Naive B cell (primary cell): ENCODE results near the gene SPSB4. TPM values are rescaled to one million over a fixed set of nuclear protein-coding genes. Genes with fewer than 3 reads are reported as not detected.
"Not testable (repeated sequence)": the region's sequence is repeated elsewhere in the genome, so short reads cannot be mapped to it uniquely, and the experiment has no call there.

Experiments
- ATAC-seq, 2 donors: fragments of 150-1000 bp; cut with Tn5 transposase; 2 replicates each; pipeline ENCODE4 v1.10.0; 2021; ENCODE audit warnings: low read depth in 2 of 2, mild to moderate bottlenecking in 2 of 2, moderate library complexity in 2 of 2
- DNase-seq: peaks from one replicate; pipeline ENCODE4 v3.0.0; 2022
- H3K27ac Mint-ChIP-seq, 6 donors: one replicate each; pipeline ENCODE4 v1.8.0; 2020 to 2022; ENCODE audit warnings: mild to moderate bottlenecking in 6 of 6, mixed read lengths in 6 of 6, moderate library complexity in 5 of 6, inconsistent platforms in 2 of 6
- H3K27me3 Mint-ChIP-seq, 3 donors: one replicate each; pipeline ENCODE4 v1.8.0; 2021 to 2022; ENCODE audit warnings: mixed read lengths in 3 of 3, mild to moderate bottlenecking in 1 of 3
- H3K36me3 Mint-ChIP-seq, 2 donors: one replicate each; pipeline ENCODE4 v1.8.0; 2020 to 2022; ENCODE audit warnings: mixed read lengths in 2 of 2, inconsistent platforms in 1 of 2, mild to moderate bottlenecking in 1 of 2
- H3K4me1 Mint-ChIP-seq, 3 donors: one replicate each; pipeline ENCODE4 v1.8.0; 2020 to 2022; ENCODE audit warnings: mixed read lengths in 3 of 3, inconsistent platforms in 1 of 3, mild to moderate bottlenecking in 1 of 3, moderate library complexity in 1 of 3
- H3K4me3 Mint-ChIP-seq, 8 donors: one replicate each; pipeline ENCODE4 v1.8.0; 2020 to 2022; ENCODE audit warnings: mild to moderate bottlenecking in 8 of 8, mixed read lengths in 8 of 8, moderate library complexity in 8 of 8, inconsistent platforms in 2 of 8
- H3K9me3 Mint-ChIP-seq, 7 donors: one replicate each; pipeline ENCODE4 v1.8.0; 2020 to 2022; ENCODE audit warnings: mixed read lengths in 7 of 7, mild to moderate bottlenecking in 5 of 7, inconsistent platforms in 2 of 7, moderate library complexity in 1 of 7
- polyA plus RNA-seq, 6 donors: library from polyadenylated mRNA; unstranded; fragments of 300-500 nt; fragmentation: Illumina TruSeq; gene quantifications; one replicate each; pipeline ENCODE4 v1.2.3, GENCODE V29; 2021; ENCODE audit warnings: low read depth in 6 of 6

The SPSB4 gene
- polyA plus RNA-seq, 6 donors from 2014 or later = not detected

DNA sequence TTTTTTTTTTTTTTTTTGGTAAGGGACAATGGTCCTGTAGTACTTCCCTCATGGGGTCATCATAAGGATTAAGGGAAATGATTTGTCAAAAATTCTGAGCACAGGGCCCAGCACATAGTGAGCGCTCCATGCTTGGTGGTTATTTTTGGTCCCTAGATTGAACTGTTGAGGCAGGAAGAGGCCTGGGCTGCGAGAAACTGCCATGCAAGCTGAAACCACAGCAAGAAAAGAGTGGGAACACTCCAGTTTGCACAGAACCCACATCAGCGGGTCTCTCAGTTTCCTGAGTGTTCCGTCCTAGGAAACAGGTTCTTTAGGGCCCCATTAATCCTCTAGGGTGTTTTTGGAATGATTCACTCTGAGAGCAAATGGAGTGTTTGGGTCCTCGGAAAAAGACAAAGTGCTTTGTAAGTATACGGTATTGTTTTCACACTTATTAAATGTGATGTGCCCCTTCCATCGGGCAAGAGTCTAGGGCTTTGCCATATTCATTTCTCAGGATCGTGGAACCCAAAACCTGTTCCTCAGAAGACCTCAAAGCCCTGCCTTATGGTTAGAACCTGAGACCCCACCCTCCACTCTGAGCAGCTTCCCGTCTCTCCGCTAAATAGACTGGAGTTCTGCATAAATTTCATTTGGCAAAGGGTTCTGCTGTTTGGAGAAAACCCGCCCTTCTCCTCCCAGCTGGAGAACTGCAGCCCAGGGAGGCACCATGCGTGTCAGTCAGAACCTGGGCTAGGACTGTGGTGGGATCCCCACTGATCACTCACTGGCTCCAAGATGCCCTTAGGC lies 60.4 kb downstream of the SPSB4 start:
- no peak for ATAC-seq
- DNase-seq = no peak
- peaks cover 3 to 15% (median 11%) of the 10 kb centered on the region in 3 donors for H3K27me3 Mint-ChIP-seq
- peak overlapping the region in 1 of 8 donors; percentile 12 for H3K4me3 Mint-ChIP-seq
- no peaks in the 10 kb centered on the region for H3K36me3 Mint-ChIP-seq
- H3K27ac Mint-ChIP-seq = no peak overlapping the region
- H3K4me1 Mint-ChIP-seq = no peaks in the 10 kb centered on the region
- H3K9me3 Mint-ChIP-seq = peaks cover 0 to 4% (median 0%) of the 10 kb centered on the region in 7 donors

DNA sequence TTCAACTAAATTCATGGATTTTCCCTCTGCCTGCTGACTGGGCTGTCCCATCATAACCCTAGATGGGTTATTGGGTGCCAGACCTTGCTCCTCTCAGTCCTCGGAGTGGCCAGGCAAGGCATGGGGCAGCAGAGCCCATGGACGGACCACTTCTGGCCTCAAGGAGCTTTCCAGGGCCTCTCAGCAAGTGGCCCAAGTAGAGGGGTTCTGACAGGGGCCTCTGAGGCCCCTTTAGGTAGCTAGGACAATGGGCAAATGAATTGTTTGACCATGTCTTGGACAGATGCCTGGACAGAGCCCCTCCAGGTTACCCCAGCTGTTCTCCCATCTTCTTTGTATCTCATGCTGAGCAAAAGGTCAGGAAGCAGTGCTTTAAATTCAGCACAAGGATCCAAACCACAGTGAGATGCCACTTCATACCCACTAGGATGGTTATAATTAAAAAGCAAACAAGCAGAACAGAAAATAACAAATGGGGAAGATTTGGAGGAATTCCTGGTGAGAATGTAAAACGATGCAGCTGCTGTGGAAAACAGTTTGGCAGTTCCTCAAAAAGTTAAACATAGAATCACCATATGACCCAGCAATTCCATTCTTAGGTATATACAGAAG lies 61.6 kb downstream of the SPSB4 start:
- ATAC-seq = no peak
- H3K4me1 Mint-ChIP-seq = no peaks in the 10 kb centered on the region
- H3K27ac Mint-ChIP-seq = no peak overlapping the region
- H3K4me3 Mint-ChIP-seq = no peak overlapping the region
- peaks cover 4 to 15% (median 11%) of the 10 kb centered on the region in 3 donors for H3K27me3 Mint-ChIP-seq
- H3K36me3 Mint-ChIP-seq = no peaks in the 10 kb centered on the region
- H3K9me3 Mint-ChIP-seq = peaks cover 0 to 4% (median 0%) of the 10 kb centered on the region in 7 donors
- no peak for DNase-seq

DNA sequence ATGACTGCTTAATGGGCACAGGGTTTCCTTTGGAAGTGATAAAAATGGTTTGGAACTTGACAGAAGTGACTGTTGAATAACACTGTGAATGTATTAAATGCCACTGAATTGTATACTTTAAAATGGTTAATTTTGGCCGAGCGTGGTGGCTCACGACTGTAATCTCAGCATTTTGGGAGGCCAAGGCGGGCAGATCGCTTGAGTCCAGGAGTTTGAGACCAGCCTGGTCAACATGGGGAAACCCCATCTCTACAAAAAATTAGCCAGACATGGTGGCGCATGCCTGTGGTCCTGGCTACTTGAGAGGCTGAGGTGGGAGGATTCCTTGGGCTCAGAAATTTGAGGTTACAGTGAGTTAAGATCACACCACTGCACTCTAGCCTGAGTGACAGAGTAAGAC lies 62.5 kb downstream of the SPSB4 start:
- not testable (repeated sequence) for H3K36me3 Mint-ChIP-seq, H3K27ac Mint-ChIP-seq, H3K9me3 Mint-ChIP-seq, DNase-seq, ATAC-seq, H3K4me1 Mint-ChIP-seq, H3K4me3 Mint-ChIP-seq
- peaks cover 4 to 15% (median 11%) of the 10 kb centered on the region in 3 donors for H3K27me3 Mint-ChIP-seq

DNA sequence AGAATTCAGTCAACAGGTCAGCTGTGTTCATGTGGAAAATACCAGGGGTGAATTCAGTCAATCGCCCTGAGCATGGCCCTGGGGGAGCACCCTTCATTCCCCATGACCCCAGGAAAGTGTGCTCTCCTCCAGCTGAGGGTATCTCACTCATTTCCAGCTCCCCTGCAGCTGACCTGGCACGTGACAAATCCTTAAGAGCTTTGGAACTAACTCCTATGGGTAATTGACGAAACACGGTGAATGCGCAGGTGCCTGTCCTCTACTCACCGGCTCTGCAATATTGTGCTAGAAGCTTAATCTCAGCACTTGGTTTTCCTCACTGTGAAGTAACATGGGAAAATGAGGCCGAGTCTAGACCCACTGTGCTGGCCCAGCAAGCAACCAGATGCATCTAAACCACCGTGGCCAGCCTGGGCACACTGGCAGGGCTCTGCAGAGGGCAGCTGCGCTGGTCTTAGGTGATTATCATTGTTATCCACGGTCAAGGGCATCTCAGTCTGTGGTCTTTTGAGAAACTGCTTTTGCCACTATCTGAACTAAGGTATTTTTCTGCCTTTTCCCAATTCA lies 63.1 kb downstream of the SPSB4 start:
- Mint-ChIP-seq H3K27ac (peak overlapping the region in 1 of 6 donors; percentile 12), H3K27me3 (peaks cover 4 to 14% (median 10%) of the 10 kb centered on the region in 3 donors), H3K36me3 (no peaks in the 10 kb centered on the region), H3K9me3 (peaks cover 0 to 10% (median 2%) of the 10 kb centered on the region in 7 donors), H3K4me3 (no peak overlapping the region), H3K4me1 (no peaks in the 10 kb centered on the region)
- no peak for ATAC-seq
- DNase-seq = no peak

DNA sequence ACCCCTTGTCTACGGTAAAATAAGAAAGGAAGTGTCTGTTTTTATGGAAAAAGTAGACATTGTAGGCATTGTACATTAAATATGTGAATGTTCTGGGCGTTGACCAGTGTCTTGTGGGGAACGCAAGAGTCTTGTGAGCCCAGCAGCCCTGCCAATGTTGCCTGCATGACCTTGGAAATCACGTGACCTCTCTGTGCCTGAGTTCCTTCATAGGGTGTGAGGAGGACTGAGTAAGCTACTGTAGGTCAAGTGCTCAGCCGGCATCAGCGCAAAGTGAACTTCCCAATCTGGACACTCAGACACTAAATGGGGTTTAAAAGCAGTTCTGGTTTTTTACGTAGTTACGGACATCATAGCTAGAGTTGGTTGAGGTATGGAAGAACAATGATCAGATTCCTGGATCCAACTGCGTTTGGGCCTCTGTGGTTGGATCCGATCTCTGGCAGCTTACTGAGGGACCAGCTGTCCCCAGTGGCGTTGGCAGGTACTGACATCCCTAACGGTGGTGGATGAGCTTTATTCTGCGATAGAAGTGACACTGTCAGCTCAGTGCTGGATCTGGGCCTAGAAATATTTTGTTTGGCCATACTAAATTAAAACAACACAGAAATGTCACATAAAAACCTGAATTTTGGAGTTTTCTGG lies 63.8 kb downstream of the SPSB4 start:
- no peaks in the 10 kb centered on the region for H3K4me1 Mint-ChIP-seq
- no peak for DNase-seq
- H3K36me3 Mint-ChIP-seq = no peaks in the 10 kb centered on the region
- peak overlapping the region in 1 of 6 donors; percentile 28 for H3K27ac Mint-ChIP-seq
- H3K9me3 Mint-ChIP-seq = peaks cover 0 to 10% (median 2%) of the 10 kb centered on the region in 7 donors
- H3K27me3 Mint-ChIP-seq = peaks cover 4 to 10% (median 8%) of the 10 kb centered on the region in 3 donors
- H3K4me3 Mint-ChIP-seq = no peak overlapping the region
- no peak for ATAC-seq

DNA sequence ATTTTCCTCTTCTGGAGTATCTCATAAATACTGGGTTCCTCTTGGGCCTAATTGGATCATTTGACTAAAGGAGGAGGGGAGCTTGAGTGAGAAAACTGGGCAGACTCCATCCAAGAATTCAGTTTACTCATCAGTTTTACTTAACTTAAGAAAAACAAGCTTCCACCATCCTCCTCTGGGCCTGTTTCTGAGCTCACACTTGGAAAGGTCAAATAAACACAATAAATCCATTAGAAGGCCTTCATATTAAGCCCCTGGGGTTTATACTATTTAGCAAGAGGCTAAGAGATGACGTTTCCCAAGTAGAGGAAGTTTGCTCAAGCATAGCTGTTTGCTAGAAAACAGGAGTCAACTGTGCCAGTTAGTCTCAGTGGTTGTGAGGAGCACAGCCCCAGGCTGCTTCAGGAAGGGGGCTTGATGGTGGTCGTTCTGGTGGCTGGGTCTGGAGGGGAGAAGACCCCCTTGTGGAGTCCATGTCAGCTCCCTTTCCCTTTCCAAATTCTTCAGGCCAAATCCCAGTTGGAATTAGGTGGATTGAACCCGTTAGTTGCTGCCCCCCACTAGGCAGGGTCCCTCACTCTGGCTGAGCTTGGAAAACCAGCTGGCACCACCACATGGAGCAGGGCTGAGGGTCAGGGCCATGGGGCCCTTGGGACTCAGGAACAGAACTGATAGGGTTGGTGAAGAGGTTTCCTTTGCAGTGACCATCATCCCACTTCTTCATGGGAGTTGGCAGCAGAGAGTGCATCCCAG lies 64.8 kb downstream of the SPSB4 start:
- H3K36me3 Mint-ChIP-seq = no peaks in the 10 kb centered on the region
- H3K4me1 Mint-ChIP-seq = no peaks in the 10 kb centered on the region
- DNase-seq (no peak), ATAC-seq (no peak)
- peaks cover 4 to 10% (median 5%) of the 10 kb centered on the region in 3 donors for H3K27me3 Mint-ChIP-seq
- no peak overlapping the region for H3K4me3 Mint-ChIP-seq
- no peak overlapping the region for H3K27ac Mint-ChIP-seq
- H3K9me3 Mint-ChIP-seq = peaks cover 0 to 10% (median 2%) of the 10 kb centered on the region in 7 donors

DNA sequence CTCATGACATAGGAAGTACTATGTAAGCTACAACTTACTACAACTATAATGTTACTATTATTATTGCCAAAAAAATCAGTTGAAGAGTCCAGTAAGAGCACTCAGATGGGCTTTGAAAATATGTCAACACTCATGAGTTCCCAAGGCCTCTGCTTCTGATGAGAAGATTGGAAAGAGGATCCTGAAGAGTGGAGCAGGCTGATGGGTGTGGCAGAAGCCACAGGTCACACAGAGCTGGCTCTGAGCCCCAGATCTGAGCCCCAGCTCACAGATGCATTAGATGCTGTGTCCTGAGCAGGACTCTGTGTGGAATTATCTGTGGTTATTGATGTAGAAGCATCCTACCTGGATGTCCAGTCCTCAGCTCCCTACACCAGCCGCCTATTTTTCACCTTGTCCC lies 65.6 kb downstream of the SPSB4 start:
- no peak for ATAC-seq
- peaks cover 0 to 16% (median 4%) of the 10 kb centered on the region in 7 donors for H3K9me3 Mint-ChIP-seq
- no peak overlapping the region for H3K27ac Mint-ChIP-seq
- DNase-seq = no peak
- H3K27me3 Mint-ChIP-seq = peaks cover 9 to 17% (median 10%) of the 10 kb centered on the region in 3 donors
- H3K4me1 Mint-ChIP-seq = no peaks in the 10 kb centered on the region
- H3K4me3 Mint-ChIP-seq = no peak overlapping the region
- H3K36me3 Mint-ChIP-seq = no peaks in the 10 kb centered on the region

DNA sequence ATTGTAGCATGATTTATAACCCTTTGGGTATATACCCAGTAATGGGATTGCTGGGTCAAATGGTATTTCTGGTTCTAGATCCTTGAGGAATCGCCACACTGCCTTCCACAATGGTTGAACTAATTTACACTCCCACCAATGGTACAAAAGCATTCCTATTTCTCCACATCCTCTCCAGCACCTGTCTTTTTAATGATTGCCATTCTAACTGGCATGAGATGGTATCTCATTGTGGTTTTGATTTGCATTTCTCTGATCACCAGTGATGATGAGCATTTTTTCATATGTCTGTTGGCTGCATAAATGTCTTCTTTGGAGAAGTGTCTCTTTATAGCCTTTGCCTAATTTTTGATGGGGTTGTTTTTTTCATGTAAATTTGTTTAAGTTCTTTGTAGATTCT lies 66.8 kb downstream of the SPSB4 start:
- ATAC-seq, H3K4me1 Mint-ChIP-seq, H3K4me3 Mint-ChIP-seq, H3K36me3 Mint-ChIP-seq, H3K27ac Mint-ChIP-seq, DNase-seq: not testable (repeated sequence)
- H3K9me3 Mint-ChIP-seq = peaks cover 0 to 19% (median 4%) of the 10 kb centered on the region in 7 donors
- H3K27me3 Mint-ChIP-seq = peaks cover 11 to 21% (median 13%) of the 10 kb centered on the region in 3 donors

DNA sequence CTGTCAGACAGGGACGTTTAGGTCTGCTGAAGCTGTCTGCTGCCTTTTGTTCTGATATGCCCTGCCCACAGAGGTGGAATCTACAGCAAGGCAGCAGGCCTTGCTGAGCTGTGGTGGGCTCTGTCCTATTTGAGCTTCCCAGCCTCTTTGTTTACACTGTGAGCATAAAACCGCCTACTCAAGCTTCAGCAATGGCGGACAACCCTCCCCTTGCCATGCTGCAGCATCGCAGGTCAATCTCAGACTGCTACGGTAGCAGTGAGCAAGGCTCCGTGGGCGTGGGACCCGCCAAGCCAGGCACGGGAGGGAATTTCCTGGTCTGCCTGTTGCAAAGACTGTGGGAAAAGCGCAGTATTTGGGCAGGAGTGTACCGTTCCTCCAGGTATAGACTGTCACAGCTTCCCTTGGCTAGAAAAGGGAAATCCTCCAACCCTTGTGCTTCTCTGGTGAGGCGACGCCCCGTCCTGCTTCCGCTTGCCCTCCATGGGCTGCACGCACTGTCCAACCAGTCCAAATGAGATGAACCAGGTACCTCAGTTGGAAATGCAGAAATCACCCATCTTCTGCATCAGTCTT lies 71.4 kb downstream of the SPSB4 start:
- Mint-ChIP-seq H3K9me3 (peaks cover 0 to 19% (median 4%) of the 10 kb centered on the region in 7 donors), H3K4me1 (no peaks in the 10 kb centered on the region), H3K4me3 (no peak overlapping the region), H3K36me3 (no peaks in the 10 kb centered on the region), H3K27me3 (peaks cover 11 to 41% (median 39%) of the 10 kb centered on the region in 3 donors), H3K27ac (no peak overlapping the region)
- no peak for DNase-seq
- ATAC-seq = no peak

DNA sequence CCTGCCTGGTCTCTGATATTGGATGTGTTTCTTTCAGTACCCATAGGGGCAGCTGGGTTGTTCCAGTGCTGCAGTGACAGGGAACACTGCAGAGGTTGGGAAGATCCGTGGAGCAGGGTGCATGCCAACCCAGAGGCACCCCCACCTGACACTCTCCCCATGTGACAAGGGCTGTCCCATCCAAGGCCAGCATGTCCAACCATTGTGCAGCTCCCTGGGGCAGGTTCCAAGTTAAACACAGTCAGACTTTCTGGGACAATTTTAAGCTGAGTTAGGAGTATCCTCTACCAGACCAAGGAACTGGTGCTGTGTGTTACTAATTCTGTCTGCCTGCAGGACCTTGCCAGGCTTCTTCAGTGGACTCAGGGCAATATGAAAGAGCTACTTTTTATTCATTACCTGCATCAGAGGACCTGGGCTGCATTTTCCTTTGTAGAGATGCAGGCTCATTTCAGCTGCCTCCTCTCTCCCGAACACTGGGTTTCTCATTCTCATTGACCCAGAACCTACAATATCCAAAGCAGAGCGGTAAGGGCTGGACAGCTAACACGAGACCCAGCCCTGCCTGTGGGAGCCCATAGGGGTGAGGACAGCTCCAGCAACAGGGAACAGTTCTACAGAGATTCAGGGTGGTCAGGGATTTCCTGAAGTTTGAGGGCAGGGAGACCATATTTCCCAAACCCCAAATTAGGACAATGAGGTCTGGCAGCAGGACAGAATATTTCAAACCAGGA lies 72.7 kb downstream of the SPSB4 start:
- no peak for ATAC-seq
- no peak overlapping the region for H3K4me3 Mint-ChIP-seq
- peaks cover 0 to 9% (median 2%) of the 10 kb centered on the region in 7 donors for H3K9me3 Mint-ChIP-seq
- H3K36me3 Mint-ChIP-seq = no peaks in the 10 kb centered on the region
- no peak overlapping the region for H3K27ac Mint-ChIP-seq
- no peak for DNase-seq
- H3K27me3 Mint-ChIP-seq = peaks cover 11 to 48% (median 45%) of the 10 kb centered on the region in 3 donors
- no peaks in the 10 kb centered on the region for H3K4me1 Mint-ChIP-seq

DNA sequence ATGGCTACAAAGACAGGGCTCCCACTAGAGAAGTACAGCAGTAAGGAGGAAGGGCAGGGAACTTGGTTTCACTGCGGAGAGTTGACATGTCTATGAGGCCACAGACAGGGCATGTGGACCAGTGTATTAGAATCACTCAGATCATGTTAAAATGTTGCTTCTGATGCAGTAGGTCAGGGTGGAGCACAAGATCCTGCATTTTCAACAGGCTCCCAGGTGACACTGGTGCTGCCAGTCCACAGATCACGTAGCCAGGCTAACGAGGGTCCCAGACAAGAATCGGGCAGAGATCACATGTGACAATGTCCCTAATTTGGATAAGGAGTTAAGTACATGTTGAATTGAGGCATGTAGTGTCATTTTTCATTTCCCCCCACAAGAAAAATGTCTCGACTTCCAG lies 73.6 kb downstream of the SPSB4 start:
- H3K27me3 Mint-ChIP-seq = peaks cover 11 to 48% (median 41%) of the 10 kb centered on the region in 3 donors
- H3K27ac Mint-ChIP-seq = no peak overlapping the region
- peaks cover 0 to 9% (median 2%) of the 10 kb centered on the region in 7 donors for H3K9me3 Mint-ChIP-seq
- ATAC-seq (no peak), DNase-seq (no peak)
- H3K4me3 Mint-ChIP-seq = no peak overlapping the region
- H3K4me1 Mint-ChIP-seq = no peaks in the 10 kb centered on the region
- no peaks in the 10 kb centered on the region for H3K36me3 Mint-ChIP-seq

DNA sequence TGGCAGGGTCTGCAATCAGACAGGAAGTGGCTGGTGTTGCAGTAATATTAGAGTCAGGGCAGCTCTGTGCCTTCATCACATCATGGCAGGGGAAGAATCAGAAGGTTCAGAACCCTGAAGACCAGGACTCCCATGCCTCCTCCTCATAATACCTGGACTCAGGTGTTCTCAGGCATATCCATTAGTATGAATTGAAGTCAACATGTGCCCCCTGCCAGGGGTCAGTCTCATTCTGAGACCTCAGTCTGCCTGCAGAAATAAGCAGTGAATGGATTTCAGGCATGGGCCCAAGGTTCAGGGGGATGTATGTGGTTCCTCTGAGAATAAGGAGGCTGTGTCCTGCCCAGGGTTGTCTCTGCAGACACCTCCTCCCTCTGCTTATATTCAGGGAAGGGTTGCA lies 74.2 kb downstream of the SPSB4 start:
- Mint-ChIP-seq H3K36me3 (no peaks in the 10 kb centered on the region), H3K9me3 (peaks cover 0 to 9% (median 2%) of the 10 kb centered on the region in 7 donors), H3K4me3 (no peak overlapping the region), H3K4me1 (no peaks in the 10 kb centered on the region), H3K27ac (no peak overlapping the region), H3K27me3 (peaks cover 11 to 48% (median 36%) of the 10 kb centered on the region in 3 donors)
- DNase-seq (no peak), ATAC-seq (no peak)
